GM12872 (cell line): ENCODE measurements around the gene HEPH.

ENCODE experiments used
- CTCF ChIP-seq: IDR thresholded peaks from 3 replicates; pipeline ENCODE4 v1.5.1; 2011; ENCODE audit warnings: low read depth, mild to moderate bottlenecking, low read length, moderate library complexity; ENCODE audit not compliant: insufficient read depth

The HEPH gene

GRCh38 chrX:66193821-66194220, 29.8 kb downstream of the HEPH start:
- TF ChIP-seq CTCF: no peak

GRCh38 chrX:66200050-66200664, 36.1 kb downstream of the HEPH start:
- no peak for TF ChIP-seq CTCF

GRCh38 chrX:66200855-66201795, 37.1 kb downstream of the HEPH start:
- peak; percentile 20; the same call in 1 of the 3 replicates for TF ChIP-seq CTCF

GRCh38 chrX:66203114-66203513, 39.1 kb downstream of the HEPH start:
- TF ChIP-seq CTCF: no peak

- TF ChIP-seq CTCF: no peak
Measured at GRCh38 chrX:66221856-66222255, 57.8 kb downstream of the HEPH start.

GRCh38 chrX:66232296-66232695, 68.2 kb downstream of the HEPH start:
- no peak for TF ChIP-seq CTCF

GRCh38 chrX:66233209-66233608, 69.2 kb downstream of the HEPH start:
- TF ChIP-seq CTCF: no peak
